ENCODE data around the gene SRD5A1.

DNA sequence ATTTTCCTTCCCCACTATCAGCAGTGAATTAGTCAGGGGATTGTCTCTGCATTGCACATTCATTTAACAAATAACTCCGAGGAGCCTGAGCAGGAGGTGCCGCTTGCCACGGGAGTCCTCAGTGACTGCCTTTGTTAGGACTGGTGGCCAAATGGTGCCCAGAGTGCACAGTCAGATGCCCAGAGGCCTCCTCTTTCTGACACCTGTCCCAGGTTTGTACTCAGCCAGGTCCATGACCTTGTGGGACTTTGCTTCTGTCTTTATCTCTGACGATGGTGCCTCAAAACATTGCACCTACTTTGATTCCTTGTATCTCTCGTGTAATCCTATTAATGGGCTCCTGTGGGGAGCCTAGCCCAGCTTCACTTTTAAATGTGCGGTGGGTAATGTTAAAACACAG is 4.3 kb downstream of the SRD5A1 start:
- no peak for TF ChIP-seq POLR2A (IDR thresholded peaks at IDR 0.05; ENCODE audit: low read length)
- no peak for TF ChIP-seq GATA1 (IDR thresholded peaks at IDR 0.05; ENCODE audit: low read depth, low read length)

Data from erythroblast (primary cell).